ENCODE results near the gene MYOM1.

- TF ChIP-seq EZH2phosphoT487 (IDR thresholded peaks at IDR 0.05; ENCODE audit: borderline replicate concordance, low read length) (no peak), CTCF (conservative IDR thresholded peaks at IDR 0.05; ENCODE audit: low read depth, low read length) (no peak), EZH2 (IDR thresholded peaks at IDR 0.05; ENCODE audit: low read length, unreplicated experiment) (no peak)
Observed at GRCh38 chr18:3192286-3192685, 27.5 kb downstream of the MYOM1 start.
